Small intestine (tissue), 7 donors: ENCODE measurements around the gene IFNA8. TPM values are rescaled to one million over a fixed set of nuclear protein-coding genes. Genes with fewer than 3 reads are reported as not detected.
"Not testable (repeated sequence)": the region's sequence is repeated elsewhere in the genome, so short reads cannot be mapped to it uniquely, and the experiment has no call there.

ENCODE experiments used
- DNase-seq, 2 donors: peaks; one replicate each; pipeline versions ENCODE4 v3.0.0 to v3.0.0-alpha.2; 2013
- FAIRE-seq: peaks from 2 replicates; lab custom pipeline; 2012; peaks lifted over from hg19 to GRCh38; lab: Jason Lieb, UNC
- H3K27ac ChIP-seq, 3 donors: one replicate each; pipeline ENCODE4 v1.5.1; 2013; ENCODE audit warnings: low read length in 2 of 3, mild to moderate bottlenecking in 2 of 3, control low read depth in 1 of 3, inconsistent platforms in 1 of 3, low read depth in 1 of 3, moderate library complexity in 1 of 3
- H3K27me3 ChIP-seq, 3 donors: one replicate each; pipeline ENCODE4 v1.6.1; 2013; ENCODE audit warnings: low read length in 3 of 3, inconsistent platforms in 1 of 3; ENCODE audit not compliant: control insufficient read depth in 3 of 3, insufficient read depth in 3 of 3
- H3K36me3 ChIP-seq, 3 donors: one replicate each; pipeline ENCODE4 v1.6.1; 2013; ENCODE audit warnings: low read length in 3 of 3, inconsistent platforms in 1 of 3, low read depth in 1 of 3, mild to moderate bottlenecking in 1 of 3, moderate library complexity in 1 of 3; ENCODE audit not compliant: control insufficient read depth in 3 of 3, insufficient read depth in 2 of 3
- H3K4me1 ChIP-seq, 3 donors: one replicate each; pipeline ENCODE4 v1.6.1; 2013; ENCODE audit warnings: low read length in 2 of 3, inconsistent platforms in 1 of 3, low read depth in 1 of 3, mild to moderate bottlenecking in 1 of 3, moderate library complexity in 1 of 3; ENCODE audit not compliant: control insufficient read depth in 3 of 3, insufficient read depth in 2 of 3
- H3K4me3 ChIP-seq, 3 donors: one replicate each; pipeline ENCODE4 v1.5.1; 2013; ENCODE audit warnings: low read length in 3 of 3, control low read depth in 1 of 3, inconsistent platforms in 1 of 3, low read depth in 1 of 3, mild to moderate bottlenecking in 1 of 3, moderate library complexity in 1 of 3
- H3K9me3 ChIP-seq, 2 donors: one replicate each; pipeline ENCODE4 v1.6.1; 2013; ENCODE audit warnings: low read depth in 1 of 2, low read length in 1 of 2; ENCODE audit not compliant: control insufficient read depth in 2 of 2, insufficient read depth in 1 of 2
- WGBS, 3 donors: extraction: QIAGEN DNeasy Blood & Tissue Kit; methylation state at CpG; one replicate each; pipeline ENCODE4 v1.1.7; 2013; 5-methylcytosine and 5-hydroxymethylcytosine counted together
- polyA plus RNA-seq, 4 donors: library from polyadenylated mRNA; stranded (reverse) in 3 of 4; unstranded in 1 of 4; fragments of 200-250 nt in 3 of 4; fragments of 120-200 nt in 1 of 4; gene quantifications; one replicate each; pipeline versions ENCODE4 v1.2.1 to v1.2.3, GENCODE V29; 2013
- donor health status: healthy with polysubstance abuse.
- donor health status: control.
- donor health status: control.
- donor health status: Bipolar disorder and iron deficiency.
- donor health status: healthy.

The IFNA8 gene
- polyA plus RNA-seq, 4 donors, result not detected

- no peaks in the 10 kb centered on the region for H3K4me1 ChIP-seq
- WGBS, 3 donors, result 52 to 76% (median 67%) methylated on average over 5 of the region's 5 CpGs
- no peaks in the 10 kb centered on the region for H3K36me3 ChIP-seq
- H3K27me3 ChIP-seq, result peaks cover 0 to 3% (median 0%) of the 10 kb centered on the region in 3 donors
- no peak overlapping the region for H3K27ac ChIP-seq
- DNase-seq, result peak in 1 of 2 donors; percentile 5
- no peak overlapping the region for H3K4me3 ChIP-seq
- H3K9me3 ChIP-seq, result no peaks in the 10 kb centered on the region
- no peak for FAIRE-seq
Measured at GRCh38 chr9:21413624-21414023, 4.7 kb downstream of the IFNA8 start.

DNA sequence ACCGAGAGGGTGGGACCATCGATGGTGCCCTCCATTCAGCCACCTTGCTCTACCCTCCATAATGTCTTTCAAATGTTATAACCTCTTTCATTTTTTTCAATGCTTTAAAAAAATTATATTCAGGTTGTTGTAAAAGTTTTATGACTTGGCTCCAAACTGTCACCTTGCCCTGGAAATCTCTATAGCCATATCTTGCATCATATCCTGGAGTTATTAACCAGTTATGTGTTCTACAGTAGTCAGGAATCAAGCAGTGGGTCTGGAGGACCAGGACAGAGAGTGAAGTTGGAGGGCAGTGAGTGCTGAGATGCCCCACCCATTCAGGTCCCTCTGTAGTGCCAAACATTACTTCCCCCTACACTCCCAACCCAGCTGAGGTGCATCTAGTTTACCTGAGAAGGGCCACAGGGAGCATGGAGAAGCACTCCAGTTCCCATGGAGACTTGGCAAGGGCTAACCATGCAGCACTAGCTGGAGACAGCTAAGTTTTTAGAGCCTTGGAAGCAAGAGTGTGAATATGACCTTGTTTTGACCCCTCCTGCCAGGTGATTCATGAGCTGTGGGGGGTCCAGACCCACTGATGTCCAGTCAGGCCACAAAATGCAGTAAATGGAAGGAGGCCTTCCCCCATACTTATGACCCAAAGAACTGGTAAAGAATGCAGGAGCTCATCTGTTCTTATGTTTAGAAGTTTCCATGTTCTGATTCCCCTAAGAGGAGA, 5.5 kb downstream of the IFNA8 start:
- no peak overlapping the region for H3K4me3 ChIP-seq
- H3K9me3 ChIP-seq, result no peaks in the 10 kb centered on the region
- no peaks in the 10 kb centered on the region for H3K27me3 ChIP-seq
- DNase-seq (no peak), FAIRE-seq (no peak)
- WGBS, 3 donors, result 84 to 89% (median 89%) methylated on average over 2 of the region's 2 CpGs
- H3K27ac ChIP-seq, result no peak overlapping the region
- no peaks in the 10 kb centered on the region for H3K36me3 ChIP-seq
- H3K4me1 ChIP-seq, result no peaks in the 10 kb centered on the region

DNA sequence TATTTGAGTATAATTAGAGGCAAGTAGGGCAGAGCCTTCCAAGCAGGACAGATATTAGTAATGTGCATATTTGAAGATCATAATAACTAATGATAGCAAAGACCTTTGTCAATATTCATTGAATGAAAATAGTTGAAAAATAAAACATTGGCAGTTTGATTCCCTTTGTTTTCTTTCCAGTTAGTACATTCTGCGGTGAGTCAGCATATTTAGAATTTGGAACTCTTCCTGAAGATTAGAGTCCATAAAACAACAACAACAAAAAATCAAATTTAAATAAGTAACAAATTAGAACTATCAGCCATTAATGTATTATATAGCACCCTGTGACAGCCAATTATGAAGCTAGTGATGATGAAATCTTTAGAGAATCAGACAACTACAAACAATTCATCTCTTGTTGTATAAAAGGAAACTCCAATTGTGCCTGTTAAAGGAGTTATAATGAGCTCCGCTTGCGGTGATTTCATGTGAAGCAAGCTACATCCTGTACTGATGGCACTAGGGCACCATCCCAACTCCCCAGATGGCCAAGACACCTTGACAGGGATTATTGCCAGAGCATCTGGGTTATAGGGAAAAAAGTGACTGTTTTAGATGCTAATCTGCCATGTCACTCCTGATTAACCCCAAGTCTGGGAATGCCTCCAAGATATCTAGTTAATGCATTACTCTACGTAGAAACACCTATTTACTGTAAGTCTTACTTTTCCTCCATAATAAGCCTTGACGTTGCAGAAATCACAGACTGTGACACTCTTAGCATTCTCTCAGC, 6.8 kb downstream of the IFNA8 start:
- Histone ChIP-seq H3K4me1 (no peaks in the 10 kb centered on the region), H3K27ac (no peak overlapping the region), H3K27me3 (no peaks in the 10 kb centered on the region), H3K4me3 (no peak overlapping the region), H3K9me3 (no peaks in the 10 kb centered on the region), H3K36me3 (no peaks in the 10 kb centered on the region)
- no peak for DNase-seq
- 17 to 57% (median 33%) methylated on average over 5 of the region's 5 CpGs for WGBS, 3 donors
- no peak for FAIRE-seq

DNA sequence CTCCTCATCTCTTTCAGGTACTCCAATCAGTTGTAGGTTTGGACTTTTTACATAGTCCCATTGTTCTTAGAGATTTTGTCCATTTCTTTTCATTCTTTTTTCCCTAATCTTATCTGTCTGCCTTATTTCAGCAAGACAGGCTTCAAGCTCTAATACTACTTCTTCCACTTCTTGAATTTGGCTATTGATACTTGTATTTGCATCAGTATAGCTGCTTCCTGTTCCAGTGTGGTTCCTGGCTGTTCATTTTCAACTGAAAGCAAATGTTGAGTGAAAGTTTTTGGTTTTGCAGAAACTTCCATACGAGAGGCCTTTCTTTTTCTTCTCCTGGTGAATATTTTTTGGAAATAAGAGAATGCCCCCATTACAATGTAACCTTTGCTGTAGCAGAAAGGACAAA, 19.3 kb downstream of the IFNA8 start:
- Histone ChIP-seq H3K4me1 (no peaks in the 10 kb centered on the region), H3K36me3 (no peaks in the 10 kb centered on the region), H3K4me3 (no peak overlapping the region), H3K9me3 (no peaks in the 10 kb centered on the region), H3K27me3 (peaks cover 0 to 2% (median 0%) of the 10 kb centered on the region in 3 donors), H3K27ac (no peak overlapping the region)
- no peak for DNase-seq
- no peak for FAIRE-seq
- WGBS, 3 donors, result 74 to 80% (median 77%) methylated on average over 1 of the region's 1 CpG

DNA sequence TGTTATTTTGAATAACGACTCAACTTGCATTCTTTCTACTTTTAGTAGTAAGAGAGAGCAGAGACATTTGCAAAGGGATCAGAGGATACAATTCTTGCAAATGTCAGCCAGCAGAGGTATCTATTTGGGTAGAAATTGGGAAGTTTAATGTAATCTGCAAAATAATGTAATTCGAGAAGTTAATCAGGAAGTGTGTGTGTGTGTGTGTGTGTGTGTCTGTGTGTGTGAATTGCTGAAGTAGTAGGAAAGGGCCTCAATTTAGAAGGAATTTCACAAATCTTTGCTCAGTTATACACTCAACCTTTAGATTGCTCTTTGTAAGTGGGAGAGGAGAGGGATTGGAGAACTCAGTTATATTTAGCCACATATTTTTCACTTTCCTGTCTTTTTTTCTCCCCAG, 20.3 kb downstream of the IFNA8 start:
- FAIRE-seq (no peak), DNase-seq (no peak)
- H3K9me3 ChIP-seq, result no peaks in the 10 kb centered on the region
- no peak overlapping the region for H3K4me3 ChIP-seq
- H3K27me3 ChIP-seq, result peaks cover 0 to 2% (median 0%) of the 10 kb centered on the region in 3 donors
- 68 to 76% (median 75%) methylated on average over 2 of the region's 2 CpGs for WGBS, 3 donors
- H3K36me3 ChIP-seq, result no peaks in the 10 kb centered on the region
- no peak overlapping the region for H3K27ac ChIP-seq
- no peaks in the 10 kb centered on the region for H3K4me1 ChIP-seq

GRCh38 chr9:21432672-21433425, 23.9 kb downstream of the IFNA8 start:
- DNase-seq, result no peak
- WGBS, 3 donors, result 57 to 78% (median 70%) methylated on average over 2 of the region's 2 CpGs
- no peak overlapping the region for H3K27ac ChIP-seq
- no peaks in the 10 kb centered on the region for H3K9me3 ChIP-seq
- no peak for FAIRE-seq
- no peak overlapping the region for H3K4me3 ChIP-seq
- no peaks in the 10 kb centered on the region for H3K36me3 ChIP-seq
- peaks cover 0 to 3% (median 2%) of the 10 kb centered on the region in 3 donors for H3K27me3 ChIP-seq
- no peaks in the 10 kb centered on the region for H3K4me1 ChIP-seq

DNA sequence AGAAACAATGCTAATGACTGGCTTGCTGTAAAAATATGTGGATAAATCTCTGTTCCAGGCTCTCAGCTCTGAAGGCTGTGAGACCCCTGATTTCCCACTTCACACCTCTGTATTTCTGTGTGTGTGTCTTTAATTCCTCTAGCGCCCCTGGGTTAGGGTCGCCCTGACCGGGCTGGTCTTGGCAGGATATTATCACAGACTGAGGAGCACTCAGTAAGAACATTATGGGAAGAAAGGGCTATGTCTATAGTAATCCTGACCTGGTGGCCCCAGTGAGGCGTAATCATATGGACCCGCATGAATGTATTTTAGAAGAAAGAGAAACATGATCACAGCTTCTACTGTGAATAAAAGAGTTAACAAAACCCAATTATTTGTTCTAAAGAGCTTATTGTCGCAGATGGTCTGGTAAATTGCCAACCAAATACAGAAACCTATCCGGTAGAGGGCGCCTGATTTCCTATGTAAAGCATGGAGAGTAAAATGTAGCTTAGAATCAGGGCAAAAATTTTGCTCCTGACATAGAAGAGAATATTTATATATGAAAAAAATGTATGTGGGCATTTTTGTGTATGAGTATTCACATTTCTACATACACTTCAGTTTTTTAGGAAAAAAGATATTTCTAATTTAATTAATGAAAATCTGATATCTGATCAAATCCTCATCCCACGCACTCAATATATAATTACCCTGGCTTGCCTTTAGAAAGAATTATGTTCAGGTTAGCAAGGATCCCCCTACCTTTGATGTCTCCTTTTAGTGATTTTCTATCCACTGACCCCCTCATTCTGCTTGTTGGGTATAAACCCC, 25.5 kb downstream of the IFNA8 start:
- DNase-seq, result peak; percentile 49 to 68
- 40 to 59% (median 51%) methylated on average over 9 of the region's 9 CpGs for WGBS, 3 donors
- Histone ChIP-seq H3K9me3 (no peaks in the 10 kb centered on the region), H3K27ac (no peak overlapping the region), H3K4me1 (no peaks in the 10 kb centered on the region), H3K4me3 (no peak overlapping the region), H3K36me3 (no peaks in the 10 kb centered on the region), H3K27me3 (peaks cover 0 to 4% (median 2%) of the 10 kb centered on the region in 3 donors)
- FAIRE-seq, result no peak

DNA sequence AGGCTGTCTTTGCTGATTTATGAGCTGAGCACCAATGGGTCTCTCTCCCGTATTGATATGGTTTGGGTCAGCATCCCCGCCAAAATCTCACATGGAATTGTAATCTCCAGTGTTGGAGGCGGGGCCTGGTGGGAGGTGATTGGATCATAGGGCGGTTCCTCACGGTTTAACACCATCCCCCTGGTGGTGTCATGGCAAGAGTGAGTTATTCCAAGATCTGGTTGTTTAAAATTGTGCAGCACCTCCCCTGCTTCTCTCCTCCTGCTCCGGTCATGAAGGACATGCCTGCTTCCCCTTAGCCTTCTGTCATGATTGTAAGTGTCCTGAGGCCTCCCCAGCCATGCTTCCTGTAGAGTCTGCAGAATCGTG, 26.1 kb downstream of the IFNA8 start:
- DNase-seq, H3K27me3 ChIP-seq, H3K27ac ChIP-seq, H3K4me1 ChIP-seq, FAIRE-seq, H3K4me3 ChIP-seq, H3K9me3 ChIP-seq, H3K36me3 ChIP-seq: not testable (repeated sequence)
- WGBS, 3 donors, result 70 to 78% (median 73%) methylated on average over 7 of the region's 7 CpGs
